ENCODE measurements around the gene LRRC53.

The LRRC53 gene

DNA sequence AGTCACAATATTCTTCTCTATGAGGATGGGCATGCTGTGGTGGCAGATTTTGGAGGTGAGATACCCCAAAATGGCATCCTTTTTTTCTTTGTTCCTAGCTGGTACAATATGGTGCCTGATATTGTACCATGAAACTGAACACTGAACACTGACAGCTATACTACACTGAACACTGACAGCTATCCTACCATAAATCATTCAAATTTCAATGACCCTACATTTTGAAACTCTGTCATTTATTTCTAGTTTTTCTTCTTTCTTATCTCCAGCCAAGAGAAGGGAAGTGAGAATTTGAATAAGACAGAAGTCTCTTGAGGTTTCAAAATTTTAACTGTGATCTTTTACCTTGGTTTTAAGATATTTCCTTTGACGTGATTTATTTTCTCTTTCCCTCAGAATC lies 76.3 kb downstream of the LRRC53 start:
- DNase-seq (ENCODE audit: low spot score): no peak

DNA sequence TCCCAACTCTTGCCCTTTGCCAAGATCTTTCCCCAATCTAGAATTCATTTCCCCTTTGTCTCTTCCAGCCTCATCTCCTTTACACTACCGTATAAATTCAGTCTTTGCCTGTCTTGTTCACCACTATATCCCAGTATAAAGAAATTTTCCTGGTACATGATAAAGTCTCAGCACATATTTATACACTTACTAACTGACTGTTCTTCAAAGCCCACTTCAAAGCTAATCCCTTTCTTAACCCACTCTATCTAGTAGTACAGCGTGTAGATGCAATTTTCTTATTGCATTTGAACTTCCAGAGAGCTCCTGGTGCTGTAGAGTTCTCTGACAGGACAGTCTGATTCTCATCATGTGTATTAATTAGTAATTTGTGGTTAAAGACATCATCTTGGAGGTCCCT lies 78.1 kb downstream of the LRRC53 start:
- DNase-seq (ENCODE audit: low spot score): no peak

DNA sequence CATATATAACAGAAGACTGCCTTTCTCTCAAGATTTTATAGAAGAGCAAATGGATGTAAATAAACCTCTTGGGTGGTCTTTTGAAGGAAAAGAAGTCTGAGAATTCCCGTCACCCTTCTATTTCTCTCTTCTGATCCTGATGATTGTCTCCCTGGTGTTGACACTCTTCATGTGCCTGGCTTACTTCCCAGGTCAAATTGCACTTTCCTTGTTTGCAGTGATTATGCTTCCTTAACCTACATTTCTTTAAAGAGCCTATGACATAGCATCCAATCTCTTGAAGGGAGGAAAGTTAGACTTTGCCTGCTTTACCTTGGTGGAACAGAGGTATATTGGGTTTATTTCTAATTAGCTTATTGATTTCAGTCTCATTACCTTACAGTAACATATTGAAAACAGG lies 80.1 kb downstream of the LRRC53 start:
- no peak for DNase-seq (ENCODE audit: low spot score)

DNA sequence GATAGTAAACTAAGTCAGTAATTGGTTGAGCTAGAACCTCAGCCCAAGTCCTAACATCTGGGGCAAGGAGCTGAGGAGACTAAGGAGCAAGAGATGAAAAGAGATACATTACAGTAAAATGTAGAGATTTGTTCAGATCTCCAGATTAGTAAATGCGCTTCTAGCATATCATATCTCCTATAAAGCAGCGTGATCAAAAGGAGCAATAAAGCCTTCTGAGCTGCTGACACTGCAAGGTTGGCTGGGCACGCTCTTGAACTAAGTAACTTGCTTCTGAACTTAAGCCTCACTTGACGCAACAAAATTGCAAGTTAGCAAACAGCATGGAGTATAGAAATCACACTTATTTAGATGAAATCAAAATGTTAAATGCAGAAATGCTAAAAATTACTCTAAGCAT lies 80.9 kb downstream of the LRRC53 start:
- DNase-seq (ENCODE audit: low spot score): no peak

DNA sequence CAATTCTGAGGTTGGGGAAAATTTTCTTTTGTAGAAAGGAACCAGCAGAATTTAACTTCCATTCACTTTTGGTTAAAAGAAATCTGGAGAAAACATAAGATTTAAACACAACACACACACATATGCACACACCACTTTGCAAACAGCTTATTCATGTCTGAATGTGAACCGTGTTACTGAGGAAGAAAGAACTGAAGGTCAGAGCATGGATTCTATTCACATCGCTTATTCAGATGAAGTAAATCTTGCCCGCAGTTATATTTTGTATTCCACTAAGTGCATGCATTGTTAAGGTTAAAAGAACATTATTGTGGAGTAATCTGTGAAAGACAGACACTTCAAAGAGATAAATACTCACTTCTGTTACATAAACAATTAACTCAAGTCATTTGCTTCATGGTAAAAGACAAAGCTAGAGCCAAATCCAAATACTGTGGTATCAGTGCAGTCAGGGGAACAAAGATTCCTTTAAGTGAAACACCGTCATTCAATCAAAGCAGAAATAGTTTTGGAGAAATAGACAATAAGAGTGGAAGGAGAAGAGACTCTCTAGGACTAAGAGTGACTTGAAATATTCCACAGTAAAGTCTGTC lies 82.0 kb downstream of the LRRC53 start:
- no peak for DNase-seq (ENCODE audit: low spot score)

DNA sequence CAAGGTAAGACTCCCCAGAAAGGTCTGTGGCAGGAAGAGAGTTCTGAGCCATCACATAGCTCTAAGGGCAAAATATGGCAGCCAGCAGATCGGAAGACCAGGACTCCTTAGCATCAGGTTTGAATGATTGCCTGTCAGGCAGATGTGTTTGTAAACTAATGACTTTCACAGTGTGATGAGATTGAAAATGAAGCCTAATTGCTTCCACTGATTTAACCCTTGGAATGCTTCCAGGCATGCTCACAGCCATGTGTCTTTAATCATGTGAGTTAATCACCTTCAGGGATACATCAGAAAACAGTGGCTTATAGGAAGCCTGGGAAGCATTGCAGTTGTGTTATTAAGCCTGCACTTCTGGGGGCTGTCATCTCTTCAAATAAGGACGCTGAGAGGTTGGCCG lies 82.8 kb downstream of the LRRC53 start:
- DNase-seq (ENCODE audit: low spot score): no peak

DNA sequence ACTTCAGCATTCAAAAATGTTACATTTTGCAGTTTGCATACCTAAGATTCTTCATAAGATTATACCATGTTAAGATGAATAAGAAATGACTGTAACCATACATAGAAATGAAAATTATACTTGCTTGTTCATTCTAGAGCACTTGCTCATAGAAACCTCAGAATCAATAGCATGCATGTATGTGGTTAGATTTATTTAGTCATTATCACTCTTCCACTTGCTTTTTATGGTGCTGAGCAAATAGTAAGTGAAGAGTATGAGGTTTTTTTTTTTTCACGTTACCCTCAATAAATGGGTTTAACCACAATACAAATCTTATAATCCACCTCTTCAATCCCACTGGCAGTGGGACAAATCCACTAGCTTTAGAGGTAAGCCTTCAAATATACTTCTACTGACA lies 84.7 kb downstream of the LRRC53 start:
- DNase-seq (ENCODE audit: low spot score): no peak

DNA sequence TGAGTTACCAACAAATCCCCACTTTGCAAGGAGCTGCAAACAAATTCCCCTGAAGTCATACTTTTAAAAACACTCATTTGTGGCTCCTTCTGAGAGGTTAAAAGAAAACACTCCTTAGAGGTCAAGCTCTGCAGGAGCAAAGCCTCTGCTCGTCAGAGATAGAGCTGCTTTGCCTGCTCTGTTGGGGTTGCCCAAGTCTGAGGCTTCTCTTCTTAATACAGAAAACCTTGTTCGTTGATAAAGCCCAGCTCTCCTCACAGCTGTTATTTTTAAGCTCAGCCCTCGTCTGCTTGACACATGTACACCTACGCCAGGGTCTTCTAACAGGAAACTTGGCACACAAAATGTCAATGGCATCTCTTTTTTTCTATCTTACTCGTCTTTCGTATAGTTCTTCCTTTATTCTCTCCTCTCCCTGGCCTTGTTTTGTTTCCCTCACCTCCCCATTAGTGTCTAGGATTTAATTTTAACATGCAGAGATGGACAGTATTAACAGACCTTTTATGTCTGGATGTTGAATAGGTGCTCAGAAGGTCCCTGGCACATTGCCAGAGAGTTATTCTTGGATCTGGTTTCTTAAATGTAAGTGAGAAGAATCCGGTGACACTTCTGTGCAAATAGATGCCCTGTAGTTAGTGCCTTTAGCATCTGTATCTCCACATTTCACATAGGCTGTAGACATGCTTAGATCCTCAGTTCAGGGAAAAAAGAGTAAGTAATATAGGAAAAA lies 86.0 kb downstream of the LRRC53 start:
- DNase-seq (ENCODE audit: low spot score): peak; percentile 5

DNA sequence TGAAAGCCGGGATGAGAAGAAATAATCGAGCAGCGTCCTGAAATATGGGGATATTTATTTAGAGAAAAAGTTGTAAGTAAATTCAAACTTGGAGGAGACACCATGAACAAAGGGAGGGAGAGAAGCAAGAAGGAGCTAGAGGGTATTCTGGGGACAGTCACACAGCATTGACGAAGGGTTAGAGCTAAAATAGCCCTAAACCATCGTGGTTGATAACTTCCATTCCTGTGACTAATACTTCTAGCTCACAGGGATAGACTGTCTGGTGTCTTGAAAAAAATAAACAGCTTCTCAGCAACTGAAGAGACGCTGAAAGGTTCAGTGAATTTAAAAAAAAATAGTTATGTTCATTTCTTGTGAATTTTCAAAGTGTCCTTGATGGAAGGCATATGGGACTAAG lies 86.7 kb downstream of the LRRC53 start:
- no peak for DNase-seq (ENCODE audit: low spot score)

DNA sequence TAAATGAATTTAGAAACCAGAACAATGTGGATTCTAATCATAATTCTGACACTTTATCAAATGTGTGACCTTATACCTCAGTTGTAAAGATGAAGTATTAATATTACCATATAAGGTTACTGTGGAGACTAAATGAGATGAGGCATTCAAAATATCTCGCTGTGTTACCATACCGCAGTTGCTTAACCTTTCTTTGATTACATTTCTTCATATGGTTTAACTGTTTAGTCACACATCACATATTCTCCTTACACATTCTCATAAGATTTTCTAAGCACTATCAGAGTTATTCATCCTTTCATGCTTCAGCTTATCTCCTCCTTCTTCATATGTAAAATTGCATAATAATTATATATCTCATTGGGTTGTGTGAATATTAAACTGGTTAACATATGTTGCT lies 88.9 kb downstream of the LRRC53 start:
- no peak for DNase-seq (ENCODE audit: low spot score)

DNA sequence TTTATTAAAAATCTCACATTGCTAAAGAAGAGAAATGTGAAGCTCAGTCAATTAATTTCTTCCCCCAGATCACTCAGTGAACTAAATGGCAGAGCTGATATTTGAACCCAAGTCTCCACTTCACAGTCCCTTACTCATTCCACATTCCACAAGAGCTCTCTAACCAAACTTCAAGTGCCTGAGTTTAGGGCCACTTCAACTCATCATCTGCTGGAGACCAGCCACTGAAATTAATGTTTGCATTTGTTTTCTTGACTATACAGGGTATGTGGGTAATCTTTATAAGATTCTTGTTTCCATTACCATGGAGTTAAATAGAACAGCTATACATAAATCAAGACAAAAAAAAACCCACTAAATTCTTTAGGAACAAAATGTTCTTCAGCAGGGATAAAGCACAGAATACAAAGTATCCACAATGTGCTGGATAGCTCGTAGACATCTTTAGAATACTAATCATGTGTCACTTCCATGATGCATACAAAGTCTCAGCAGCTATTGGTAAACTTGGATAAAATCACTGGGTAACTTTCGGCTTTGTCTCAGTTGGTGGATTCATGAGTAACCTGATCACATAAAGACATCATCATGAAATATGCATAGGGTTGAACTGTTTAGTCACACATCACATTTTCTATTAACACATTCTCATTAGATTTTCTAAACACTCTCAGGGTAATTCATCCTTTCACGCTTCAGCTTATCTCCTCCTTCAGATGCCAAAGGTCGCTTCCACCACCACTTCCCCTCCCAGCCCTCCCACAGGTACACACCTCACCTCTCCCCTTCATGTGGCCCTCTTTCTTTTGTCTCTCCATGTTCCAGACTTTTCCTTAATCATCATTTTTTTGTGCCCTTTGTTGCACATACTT lies 89.8 kb downstream of the LRRC53 start:
- DNase-seq (ENCODE audit: low spot score): no peak

DNA sequence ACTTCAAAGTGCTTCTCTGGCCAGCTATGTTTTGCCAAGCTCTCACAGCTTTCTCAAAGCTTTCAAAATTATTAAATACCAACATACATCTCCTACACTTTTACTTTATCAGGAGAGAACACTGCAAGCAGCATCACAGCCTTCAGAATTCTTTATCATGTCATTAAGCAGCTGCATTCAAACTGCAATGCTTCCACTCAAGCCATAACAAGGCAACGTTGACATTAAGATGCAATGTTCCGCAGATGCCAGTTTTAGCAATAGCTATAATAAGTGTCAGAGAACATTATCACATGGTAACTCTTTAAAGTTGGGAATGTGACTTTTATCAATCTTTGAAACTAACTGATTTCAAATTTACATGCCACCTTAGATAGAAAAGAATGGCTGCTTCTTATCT lies 91.9 kb downstream of the LRRC53 start:
- no peak for DNase-seq (ENCODE audit: low spot score)
